HL-60/S4 (cell line): Measurements from ENCODE around the gene MT1G.
"Not testable (repeated sequence)": the region's sequence is repeated elsewhere in the genome, so short reads cannot be mapped to it uniquely, and the experiment has no call there.

Experiments
- in situ Hi-C: fragments of 300-500 bp; cut with MboI; formaldehyde crosslinking; loops from 2 replicates; pipeline ENCODE4 v1.14.3; 2022; ENCODE audit warnings: low sequenced_read_pairs

MT1G gene

GRCh38 chr16:56686758-56687157 is 18.9 kb upstream of the MT1G start:
- in situ Hi-C loops: loop anchor here (10.0 kb wide), 1 partner anchor 82 kb away; the partner anchor contains the start of gene MT2A

- in situ Hi-C loops: loop anchor here (10.0 kb wide), 1 partner anchor 80 kb away; the partner anchor contains the start of gene MT2A
Measured at GRCh38 chr16:56684926-56685590, 17.2 kb upstream of the MT1G start.

GRCh38 chr16:56684256-56684925 is 16.5 kb upstream of the MT1G start:
- in situ Hi-C loops: loop anchor here (10.0 kb wide), 1 partner anchor 80 kb away; the partner anchor contains the start of gene MT2A

- in situ Hi-C loops: loop anchor here (10.0 kb wide), 1 partner anchor 79 kb away; the partner anchor contains the start of gene MT2A
Measured at GRCh38 chr16:56683424-56684172, 15.7 kb upstream of the MT1G start.

- in situ Hi-C loops: loop anchor here (10.0 kb wide), 1 partner anchor 78 kb away; the partner anchor contains the start of gene MT2A
Measured at GRCh38 chr16:56682703-56683397, 15.0 kb upstream of the MT1G start.

- in situ Hi-C loops: loop anchor here (10.0 kb wide), 1 partner anchor 77 kb away; the partner anchor contains the start of gene MT2A
Measured at GRCh38 chr16:56681939-56682702, 14.3 kb upstream of the MT1G start, which contains the start of gene MT1X. MT1X (plus strand) TSS chr16:56682470; CDS start chr16:56682541, 71 bp downstream.

GRCh38 chr16:56679818-56680217 is 12.0 kb upstream of the MT1G start:
- in situ Hi-C loops: loop anchor here (10.0 kb wide), 1 partner anchor 75 kb away; the partner anchor contains the start of gene MT2A

- in situ Hi-C loops: no loop called here
Measured at GRCh38 chr16:56679078-56679730, 11.3 kb upstream of the MT1G start.

- in situ Hi-C loops: no loop called here
Measured at GRCh38 chr16:56677474-56677873, 9.6 kb upstream of the MT1G start.

GRCh38 chr16:56675685-56676210 is 7.9 kb upstream of the MT1G start:
- in situ Hi-C loops: no loop called here

- in situ Hi-C loops: not testable (repeated sequence)
Measured at GRCh38 chr16:56674570-56674969, 6.7 kb upstream of the MT1G start.

GRCh38 chr16:56673921-56674320 is 6.1 kb upstream of the MT1G start:
- in situ Hi-C loops: no loop called here

- in situ Hi-C loops: no loop called here
Measured at GRCh38 chr16:56672761-56673536, 5.1 kb upstream of the MT1G start.

GRCh38 chr16:56672171-56672570 is 4.3 kb upstream of the MT1G start:
- in situ Hi-C loops: not testable (repeated sequence)

- in situ Hi-C loops: not testable (repeated sequence)
Measured at GRCh38 chr16:56671691-56672090, 3.8 kb upstream of the MT1G start.

- in situ Hi-C loops: no loop called here
Measured at GRCh38 chr16:56670620-56670934, 2.7 kb upstream of the MT1G start.

- in situ Hi-C loops: no loop called here
Measured at GRCh38 chr16:56669840-56670619, 2.2 kb upstream of the MT1G start.
